ENCODE measurements around the gene EIF4A3.
"Not testable (repeated sequence)": the region's sequence is repeated elsewhere in the genome, so short reads cannot be mapped to it uniquely, and the experiment has no call there.

Gene EIF4A3

GRCh38 chr17:80095038-80095843 lies 51.7 kb downstream of the EIF4A3 start:
- no peak for TF ChIP-seq CTCF (IDR thresholded peaks at IDR 0.05; ENCODE audit: control insufficient read depth, insufficient read depth, low read depth, low read length, missing control alignments)
- H3K4me3 ChIP-seq (ENCODE audit: control insufficient read depth, low read depth, low read length), result no peak overlapping the region
- no peak for DNase-seq (ENCODE audit: low read depth)

GRCh38 chr17:80092959-80093358 lies 54.0 kb downstream of the EIF4A3 start:
- no peak for DNase-seq (ENCODE audit: low read depth)
- no peak for TF ChIP-seq CTCF (IDR thresholded peaks at IDR 0.05; ENCODE audit: control insufficient read depth, insufficient read depth, low read depth, low read length, missing control alignments)
- no peak overlapping the region for H3K4me3 ChIP-seq (ENCODE audit: control insufficient read depth, low read depth, low read length)

- no peak for TF ChIP-seq CTCF (IDR thresholded peaks at IDR 0.05; ENCODE audit: control insufficient read depth, insufficient read depth, low read depth, low read length, missing control alignments)
- no peak for DNase-seq (ENCODE audit: low read depth)
- no peak overlapping the region for H3K4me3 ChIP-seq (ENCODE audit: control insufficient read depth, low read depth, low read length)
These were observed 55.6 kb downstream of the EIF4A3 start for GRCh38 chr17:80091376-80091775.

- H3K4me3 ChIP-seq (ENCODE audit: control insufficient read depth, low read depth, low read length); DNase-seq (ENCODE audit: low read depth): not testable (repeated sequence)
These were observed 56.8 kb downstream of the EIF4A3 start for GRCh38 chr17:80090164-80090563.

- H3K4me3 ChIP-seq (ENCODE audit: control insufficient read depth, low read depth, low read length), result no peak overlapping the region
- no peak for DNase-seq (ENCODE audit: low read depth)
- TF ChIP-seq CTCF (IDR thresholded peaks at IDR 0.05; ENCODE audit: control insufficient read depth, insufficient read depth, low read depth, low read length, missing control alignments), result no peak
These were observed 57.2 kb downstream of the EIF4A3 start for GRCh38 chr17:80089762-80090161.

GRCh38 chr17:80087346-80088265 lies 59.3 kb downstream of the EIF4A3 start:
- TF ChIP-seq CTCF (IDR thresholded peaks at IDR 0.05; ENCODE audit: control insufficient read depth, insufficient read depth, low read depth, low read length, missing control alignments), result no peak
- H3K4me3 ChIP-seq (ENCODE audit: control insufficient read depth, low read depth, low read length), result no peak overlapping the region
- DNase-seq (ENCODE audit: low read depth), result no peak

GRCh38 chr17:80086616-80087015 lies 60.3 kb downstream of the EIF4A3 start:
- no peak for DNase-seq (ENCODE audit: low read depth)
- no peak overlapping the region for H3K4me3 ChIP-seq (ENCODE audit: control insufficient read depth, low read depth, low read length)
- TF ChIP-seq CTCF (IDR thresholded peaks at IDR 0.05; ENCODE audit: control insufficient read depth, insufficient read depth, low read depth, low read length, missing control alignments), result no peak

Measured in AG09309 (cell line).